Measurements from ENCODE around the gene STX1A. TPM values are rescaled to one million over a fixed set of nuclear protein-coding genes. Genes with fewer than 3 reads are reported as not detected.
"Not testable (repeated sequence)": the region's sequence is repeated elsewhere in the genome, so short reads cannot be mapped to it uniquely, and the experiment has no call there.

STX1A gene
- total and polyA plus RNA-seq, 2 experiments from 2014 or later: 9.8 to 20.6 TPM

DNA sequence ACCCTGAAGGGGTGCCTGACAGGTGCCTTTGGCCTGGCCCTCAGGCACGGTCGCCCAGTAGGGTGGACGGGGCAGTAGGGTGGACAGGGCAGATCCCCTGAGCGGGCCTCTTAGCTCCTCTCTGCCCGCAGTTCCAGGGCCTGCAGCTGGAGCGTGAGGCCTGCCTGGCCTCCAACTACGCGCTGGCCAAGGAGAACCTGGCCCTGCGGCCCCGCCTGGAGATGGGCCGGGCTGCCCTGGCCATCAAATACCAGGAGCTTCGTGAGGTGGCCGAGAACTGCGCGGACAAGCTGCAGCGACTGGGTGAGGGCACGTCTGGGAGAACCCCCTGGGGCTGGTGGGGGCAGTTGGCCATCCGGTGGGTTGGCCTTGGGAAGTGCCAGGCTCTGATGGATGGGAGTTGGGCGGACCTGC lies 50.2 kb downstream of the STX1A start:
- no peak for DNase-seq (ENCODE audit: low read depth in 1 of 2, low spot score in 1 of 2)
- Histone ChIP-seq H3K27me3 (no peaks in the 10 kb centered on the region), H3K9me3 (ENCODE audit: low read depth) (no peaks in the 10 kb centered on the region), H3K4me3 (no peak overlapping the region), H3K4me1 (ENCODE audit: low read depth) (peaks cover 7% of the 10 kb centered on the region), H3K27ac (no peak overlapping the region), H3K36me3 (no peaks in the 10 kb centered on the region)
- TF ChIP-seq CTCF (IDR thresholded peaks at IDR 0.05; ENCODE audit: low read depth, low read length): no peak

GRCh38 chr7:73668886-73669230 lies 50.6 kb downstream of the STX1A start:
- Histone ChIP-seq H3K4me3 (peak overlapping the region; percentile 98), H3K27me3 (no peaks in the 10 kb centered on the region), H3K36me3 (no peaks in the 10 kb centered on the region), H3K4me1 (ENCODE audit: low read depth) (peaks cover 7% of the 10 kb centered on the region), H3K9me3 (ENCODE audit: low read depth) (no peaks in the 10 kb centered on the region), H3K27ac (no peak overlapping the region)
- DNase-seq (ENCODE audit: low read depth in 1 of 2, low spot score in 1 of 2): no peak
- no peak for TF ChIP-seq CTCF (IDR thresholded peaks at IDR 0.05; ENCODE audit: low read depth, low read length)

DNA sequence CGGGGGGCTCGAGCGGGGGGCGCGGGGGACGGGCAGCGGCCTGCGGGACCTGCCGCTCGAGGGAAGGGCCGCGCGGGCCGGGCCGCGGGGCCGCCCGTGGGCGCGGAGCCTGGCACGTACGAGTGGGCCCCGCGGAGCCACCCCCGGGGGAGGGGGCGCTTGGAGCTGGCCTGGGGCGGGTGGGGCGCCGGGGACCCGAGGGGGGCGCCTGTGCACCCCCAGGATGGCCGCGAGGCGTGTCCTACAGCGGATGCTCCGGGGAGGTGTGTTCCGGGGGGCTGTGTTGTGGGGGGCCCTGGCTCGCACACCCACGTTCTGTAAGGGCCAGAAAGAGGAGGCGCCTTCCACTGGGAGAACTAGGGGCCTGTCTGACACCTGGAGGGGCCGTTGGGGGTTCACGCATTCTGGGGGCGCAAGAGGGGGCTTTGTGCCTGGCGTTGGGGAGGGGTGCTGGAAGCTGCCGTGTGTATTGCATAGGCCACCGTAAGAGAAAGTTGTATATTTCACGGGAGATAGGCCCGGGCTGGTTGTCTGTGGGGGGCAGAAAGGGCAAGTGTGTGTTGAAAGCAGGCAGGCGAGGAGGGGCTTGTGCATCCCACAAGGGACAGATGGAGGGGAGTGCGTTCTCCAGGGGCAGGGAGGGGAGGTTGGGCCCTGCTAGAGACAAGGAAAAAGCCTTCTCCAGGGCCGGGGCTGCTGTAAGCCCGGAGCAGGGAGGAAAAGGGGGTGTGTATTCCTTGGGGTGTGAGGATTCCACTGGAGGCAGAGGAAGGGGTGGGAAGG lies 51.2 kb downstream of the STX1A start:
- Histone ChIP-seq H3K27me3 (no peaks in the 10 kb centered on the region), H3K27ac (no peak overlapping the region), H3K36me3 (no peaks in the 10 kb centered on the region), H3K4me1 (ENCODE audit: low read depth) (peaks cover 7% of the 10 kb centered on the region), H3K4me3 (peak overlapping the region; percentile 98), H3K9me3 (ENCODE audit: low read depth) (no peaks in the 10 kb centered on the region)
- TF ChIP-seq CTCF (IDR thresholded peaks at IDR 0.05; ENCODE audit: low read depth, low read length): no peak
- DNase-seq (ENCODE audit: low read depth in 1 of 2, low spot score in 1 of 2): peak; percentile 20 to 48

DNA sequence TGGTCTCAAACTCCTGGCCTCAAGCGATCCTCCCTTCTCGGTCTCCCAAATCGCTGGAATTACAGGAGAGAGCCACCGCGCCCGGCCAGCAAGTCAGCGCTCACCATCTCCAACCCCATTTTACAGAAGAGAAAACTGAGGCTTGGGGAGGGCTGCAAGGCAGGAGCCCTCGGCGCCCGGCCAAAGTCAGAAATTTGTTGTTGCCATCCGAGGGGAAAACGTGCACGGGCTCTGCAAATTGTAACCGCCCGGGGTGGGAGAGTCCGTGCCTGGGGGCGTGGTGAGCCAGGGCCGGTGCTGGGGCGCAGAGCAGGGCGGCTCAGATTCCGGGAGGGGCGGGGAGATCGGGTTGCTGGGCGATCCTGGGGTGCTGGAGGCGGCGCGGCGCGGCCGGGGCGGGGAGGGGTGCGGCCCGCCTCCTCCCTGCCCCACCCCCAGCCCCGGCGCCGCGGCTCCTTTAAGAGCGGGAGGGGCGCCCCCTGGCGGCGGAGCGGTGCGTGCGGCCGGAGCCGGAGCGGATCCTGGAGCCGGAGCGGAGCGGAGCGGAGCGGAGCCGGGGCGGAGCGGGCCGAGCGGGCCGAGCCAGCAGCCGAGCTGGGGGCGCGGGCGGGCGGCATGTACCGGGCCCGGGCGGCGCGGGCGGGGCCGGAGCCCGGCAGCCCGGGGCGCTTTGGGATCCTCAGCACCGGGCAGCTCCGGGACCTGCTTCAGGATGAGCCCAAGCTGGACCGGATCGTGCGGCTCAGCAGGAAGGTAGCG lies 51.9 kb downstream of the STX1A start, which contains the start of gene VPS37D:
TSS of gene VPS37D (plus strand) at position 488 of the 759 bp plus-strand sequence. CDS start at position 616, 128 bp downstream.
- H3K9me3 ChIP-seq (ENCODE audit: low read depth): no peaks in the 10 kb centered on the region
- peak; percentile 93 to 96 for DNase-seq (ENCODE audit: low read depth in 1 of 2, low spot score in 1 of 2)
- peak within 1 kb of the TSS; percentile 98 for H3K4me3 ChIP-seq
- H3K27me3 ChIP-seq: no peaks in the 10 kb centered on the region
- H3K36me3 ChIP-seq: no peaks in the 10 kb centered on the region
- H3K27ac ChIP-seq: no peak within 1 kb of the TSS
- peaks cover 7% of the 10 kb centered on the region for H3K4me1 ChIP-seq (ENCODE audit: low read depth)
- TF ChIP-seq CTCF (IDR thresholded peaks at IDR 0.05; ENCODE audit: low read depth, low read length): peak; percentile 57

- no peaks in the 10 kb centered on the region for H3K27me3 ChIP-seq
- H3K9me3 ChIP-seq (ENCODE audit: low read depth): no peaks in the 10 kb centered on the region
- no peak overlapping the region for H3K27ac ChIP-seq
- no peak overlapping the region for H3K4me3 ChIP-seq
- TF ChIP-seq CTCF (IDR thresholded peaks at IDR 0.05; ENCODE audit: low read depth, low read length): no peak
- no peaks in the 10 kb centered on the region for H3K36me3 ChIP-seq
- DNase-seq (ENCODE audit: low read depth in 1 of 2, low spot score in 1 of 2): no peak
- no peaks in the 10 kb centered on the region for H3K4me1 ChIP-seq (ENCODE audit: low read depth)
Observed at GRCh38 chr7:73663033-73663432, 56.4 kb downstream of the STX1A start.

- not testable (repeated sequence) for H3K4me1 ChIP-seq (ENCODE audit: low read depth); H3K27ac ChIP-seq; H3K36me3 ChIP-seq; H3K9me3 ChIP-seq (ENCODE audit: low read depth); H3K27me3 ChIP-seq; H3K4me3 ChIP-seq; DNase-seq (ENCODE audit: low read depth in 1 of 2, low spot score in 1 of 2)
Observed at GRCh38 chr7:73660594-73660993, 58.9 kb downstream of the STX1A start.

Data from cardiac muscle cell (in vitro differentiated cells and primary cell).